Trophoblast cell (in vitro differentiated cells and primary cell): Measurements from ENCODE around the gene TEK.
"Not testable (repeated sequence)": the region's sequence is repeated elsewhere in the genome, so short reads cannot be mapped to it uniquely, and the experiment has no call there.

Source experiments
- DNase-seq, 2 donors: peaks; one replicate each; pipeline ENCODE4 v3.0.0-alpha.2; 2016
- H2AFZ ChIP-seq: 2 replicates; pipeline ENCODE4 v1.6.1; 2013; ENCODE audit warnings: low read length, moderate library complexity, mild to moderate bottlenecking; ENCODE audit not compliant: insufficient read depth, poor library complexity
- H2AK5ac ChIP-seq: 2 replicates; pipeline ENCODE4 v1.6.1; 2013; ENCODE audit warnings: mild to moderate bottlenecking, low read length
- H2BK120ac ChIP-seq: 2 replicates; pipeline ENCODE4 v1.6.1; 2013; ENCODE audit warnings: low read length, mild to moderate bottlenecking, moderate library complexity; ENCODE audit not compliant: insufficient read depth, poor library complexity
- H2BK12ac ChIP-seq: 2 replicates; pipeline ENCODE4 v1.6.1; 2013; ENCODE audit warnings: mild to moderate bottlenecking, low read length, moderate library complexity
- H2BK5ac ChIP-seq: 2 replicates; pipeline ENCODE4 v1.6.1; 2013; ENCODE audit warnings: low read length, low read depth, moderate library complexity, mild to moderate bottlenecking; ENCODE audit not compliant: poor library complexity
- H3K14ac ChIP-seq: 2 replicates; pipeline ENCODE4 v1.6.1; 2013; ENCODE audit warnings: mild to moderate bottlenecking, low read length
- H3K18ac ChIP-seq: 2 replicates; pipeline ENCODE4 v1.6.1; 2013; ENCODE audit warnings: mild to moderate bottlenecking, low read length
- H3K23ac ChIP-seq: 2 replicates; pipeline ENCODE4 v1.6.1; 2013; ENCODE audit warnings: low read length
- H3K27ac ChIP-seq: 2 replicates; pipeline ENCODE4 v1.5.1; 2013; ENCODE audit warnings: low read depth, mild to moderate bottlenecking, inconsistent platforms, low read length, moderate library complexity
- H3K27me3 ChIP-seq: 2 replicates; pipeline ENCODE4 v1.6.1; 2013; ENCODE audit warnings: inconsistent platforms, mild to moderate bottlenecking, low read length, moderate library complexity; ENCODE audit not compliant: insufficient read depth
- H3K36me3 ChIP-seq, 2 experiments: 1 replicate in 1 of 2; 2 replicates in 1 of 2; pipeline ENCODE4 v1.6.1; 2013; ENCODE audit warnings: low read length in 2 of 2, mild to moderate bottlenecking in 2 of 2, moderate library complexity in 1 of 2; ENCODE audit not compliant: insufficient read depth in 2 of 2, control insufficient read depth in 1 of 2
- H3K4ac ChIP-seq: 2 replicates; pipeline ENCODE4 v1.6.1; 2013; ENCODE audit warnings: low read depth, mild to moderate bottlenecking, low read length, moderate library complexity
- H3K4me1 ChIP-seq, 2 experiments: 1 replicate in 1 of 2; 2 replicates in 1 of 2; pipeline ENCODE4 v1.6.1; 2013; ENCODE audit warnings: low read length in 2 of 2, mild to moderate bottlenecking in 2 of 2, moderate library complexity in 1 of 2; ENCODE audit not compliant: insufficient read depth in 2 of 2, control insufficient read depth in 1 of 2
- H3K4me2 ChIP-seq: 2 replicates; pipeline ENCODE4 v1.6.1; 2013; ENCODE audit warnings: inconsistent platforms, mild to moderate bottlenecking, low read length, moderate library complexity
- H3K4me3 ChIP-seq: 2 replicates; pipeline ENCODE4 v1.5.1; 2013; ENCODE audit warnings: mild to moderate bottlenecking, low read depth, low read length, inconsistent platforms
- H3K79me1 ChIP-seq: one replicate; pipeline ENCODE4 v1.6.1; 2013; ENCODE audit warnings: low read length
- H3K79me2 ChIP-seq: 2 replicates; pipeline ENCODE4 v1.6.1; 2013; ENCODE audit warnings: low read length, mild to moderate bottlenecking; ENCODE audit not compliant: control insufficient read depth, insufficient read depth, poor library complexity
- H3K9ac ChIP-seq: 2 replicates; pipeline ENCODE4 v1.6.1; 2013; ENCODE audit warnings: mild to moderate bottlenecking, low read length
- H3K9me3 ChIP-seq: 2 replicates; pipeline ENCODE4 v1.6.1; 2013; ENCODE audit warnings: low read depth, mild to moderate bottlenecking, control low read depth, inconsistent platforms, low read length; ENCODE audit not compliant: insufficient read depth
- H4K12ac ChIP-seq: 2 replicates; pipeline ENCODE4 v1.6.1; 2013; ENCODE audit warnings: low read depth, mild to moderate bottlenecking, low read length, moderate library complexity
- H4K8ac ChIP-seq: 2 replicates; pipeline ENCODE4 v1.6.1; 2013; ENCODE audit warnings: low read depth, mild to moderate bottlenecking, low read length, moderate library complexity
- H4K91ac ChIP-seq: one replicate; pipeline ENCODE4 v1.6.1; 2013; ENCODE audit warnings: low read depth, mild to moderate bottlenecking, low read length, moderate library complexity
- WGBS: extraction: QIAGEN DNeasy Blood & Tissue Kit; methylation state at CpG from one replicate; pipeline ENCODE4 v1.1.7; 2013; ENCODE audit warnings: missing lambda C conversion rate; ENCODE audit not compliant: insufficient read length, insufficient coverage; ENCODE audit errors: extremely low coverage; 5-methylcytosine and 5-hydroxymethylcytosine counted together

The TEK gene

DNA sequence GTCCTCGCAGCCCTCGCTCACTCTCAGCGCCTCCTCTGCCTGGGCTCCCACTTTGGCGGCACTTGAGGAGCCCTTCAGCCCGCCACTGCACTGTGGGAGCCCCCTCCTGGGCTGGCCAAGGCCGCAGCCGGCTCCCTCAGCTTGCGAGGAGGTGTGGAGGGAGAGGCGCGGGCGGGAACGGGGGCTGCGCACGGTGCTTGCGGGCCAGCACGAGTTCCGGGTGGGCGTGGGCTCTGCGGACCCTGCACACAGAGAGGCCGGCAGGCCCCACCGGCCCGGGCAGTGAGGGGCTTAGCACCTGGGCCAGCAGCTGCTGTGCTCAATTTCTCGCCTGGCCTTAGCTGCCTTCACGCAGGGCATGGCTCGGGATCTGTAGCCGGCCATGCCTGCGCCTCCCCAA is 16.5 kb upstream of the TEK start:
- H2BK120ac ChIP-seq, H3K4ac ChIP-seq, H3K4me1 ChIP-seq, H3K18ac ChIP-seq, H3K23ac ChIP-seq, H2BK5ac ChIP-seq, H4K8ac ChIP-seq, H3K9me3 ChIP-seq, H3K4me3 ChIP-seq, H2BK12ac ChIP-seq, H3K9ac ChIP-seq, H3K79me1 ChIP-seq, H2AFZ ChIP-seq, H3K36me3 ChIP-seq, H3K4me2 ChIP-seq, H3K27ac ChIP-seq, H3K14ac ChIP-seq, H3K27me3 ChIP-seq, H3K79me2 ChIP-seq, H4K91ac ChIP-seq, H2AK5ac ChIP-seq, H4K12ac ChIP-seq, DNase-seq: not testable (repeated sequence)
- WGBS: no CpG with 5 or more reads among the region's 27 CpGs

DNA sequence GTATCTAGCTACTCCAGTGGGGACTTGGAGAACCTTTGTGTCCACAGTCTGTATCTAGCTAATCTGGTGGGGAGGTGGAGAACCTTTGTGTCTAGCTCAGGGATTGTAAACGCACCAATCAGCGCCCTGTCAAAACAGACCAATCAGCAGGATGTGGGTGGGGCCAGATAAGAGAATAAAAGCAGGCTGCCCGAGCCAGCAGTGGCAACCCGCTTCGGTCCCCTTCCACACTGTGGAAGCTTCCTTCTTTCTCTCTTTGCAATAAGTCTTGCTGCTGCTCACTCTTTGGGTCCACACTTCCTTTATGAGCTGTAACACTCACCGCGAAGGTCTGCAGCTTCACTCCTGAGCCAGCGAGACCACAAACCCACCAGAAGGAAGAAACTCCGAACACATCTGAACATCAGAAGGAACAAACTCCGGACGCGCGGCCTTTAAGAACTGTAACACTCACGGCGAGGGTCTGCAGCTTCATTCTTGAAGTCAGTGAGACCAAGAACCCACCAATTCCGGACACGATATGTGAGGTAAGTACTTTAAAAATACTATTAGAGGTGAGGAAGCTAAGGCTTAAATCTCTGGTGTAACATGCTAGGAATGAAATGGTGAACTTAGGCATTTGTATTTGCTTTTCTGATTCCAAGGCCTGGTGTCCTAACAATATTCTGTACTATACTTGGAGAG is 15.5 kb upstream of the TEK start:
- H2BK5ac ChIP-seq, H3K4me3 ChIP-seq, H3K4me2 ChIP-seq, H2AK5ac ChIP-seq, H3K79me2 ChIP-seq, H3K79me1 ChIP-seq, H4K91ac ChIP-seq, H3K18ac ChIP-seq, H2BK12ac ChIP-seq, H4K12ac ChIP-seq, H3K36me3 ChIP-seq, H3K27me3 ChIP-seq, H3K9me3 ChIP-seq, H3K4me1 ChIP-seq, DNase-seq, H2AFZ ChIP-seq, H3K4ac ChIP-seq, H2BK120ac ChIP-seq, H4K8ac ChIP-seq, H3K23ac ChIP-seq, H3K27ac ChIP-seq, H3K9ac ChIP-seq, H3K14ac ChIP-seq: not testable (repeated sequence)
- WGBS: no CpG with 5 or more reads among the region's 17 CpGs

- whole genome bisulfite sequencing: no CpG with 5 or more reads among the region's 3 CpGs
- no peak overlapping the region for H4K12ac ChIP-seq
- no peaks in the 10 kb centered on the region for H3K36me3 ChIP-seq
- H3K4ac ChIP-seq: no peak overlapping the region
- no peak overlapping the region for H3K27ac ChIP-seq
- H2AFZ ChIP-seq: no peak overlapping the region
- peak; percentile 9 to 23 for DNase-seq
- peaks cover 3% of the 10 kb centered on the region for H3K9me3 ChIP-seq
- no peaks in the 10 kb centered on the region for H3K79me1 ChIP-seq
- no peak overlapping the region for H2AK5ac ChIP-seq
- H3K23ac ChIP-seq: no peak overlapping the region
- no peak overlapping the region for H2BK120ac ChIP-seq
- no peaks in the 10 kb centered on the region for H3K27me3 ChIP-seq
- H4K8ac ChIP-seq: no peak overlapping the region
- H3K9ac ChIP-seq: no peak overlapping the region
- no peak overlapping the region for H2BK12ac ChIP-seq
- H3K4me2 ChIP-seq: no peak overlapping the region
- H3K79me2 ChIP-seq: no peaks in the 10 kb centered on the region
- H3K4me1 ChIP-seq: no peaks in the 10 kb centered on the region
- no peak overlapping the region for H4K91ac ChIP-seq
- no peak overlapping the region for H3K4me3 ChIP-seq
- H2BK5ac ChIP-seq: no peak overlapping the region
- H3K18ac ChIP-seq: no peak overlapping the region
- no peak overlapping the region for H3K14ac ChIP-seq
Observed at GRCh38 chr9:27094640-27095298, 14.3 kb upstream of the TEK start.

GRCh38 chr9:27107241-27107640 is 1.8 kb upstream of the TEK start:
- H3K23ac ChIP-seq: no peak overlapping the region
- no peak overlapping the region for H2BK12ac ChIP-seq
- no peaks in the 10 kb centered on the region for H3K9me3 ChIP-seq
- DNase-seq: no peak
- H3K4me3 ChIP-seq: no peak overlapping the region
- H3K18ac ChIP-seq: no peak overlapping the region
- no peak overlapping the region for H3K9ac ChIP-seq
- H3K27ac ChIP-seq: no peak overlapping the region
- H2AFZ ChIP-seq: no peak overlapping the region
- H3K4me1 ChIP-seq: no peaks in the 10 kb centered on the region
- no peak overlapping the region for H2BK120ac ChIP-seq
- no peak overlapping the region for H2BK5ac ChIP-seq
- H3K14ac ChIP-seq: no peak overlapping the region
- no peaks in the 10 kb centered on the region for H3K79me2 ChIP-seq
- H3K79me1 ChIP-seq: no peaks in the 10 kb centered on the region
- no peak overlapping the region for H3K4ac ChIP-seq
- H3K36me3 ChIP-seq: no peaks in the 10 kb centered on the region
- WGBS: no CpG with 5 or more reads among the region's 2 CpGs
- H4K12ac ChIP-seq: no peak overlapping the region
- no peaks in the 10 kb centered on the region for H3K27me3 ChIP-seq
- no peak overlapping the region for H4K91ac ChIP-seq
- no peak overlapping the region for H3K4me2 ChIP-seq
- no peak overlapping the region for H2AK5ac ChIP-seq
- H4K8ac ChIP-seq: no peak overlapping the region
